HepG2 (cell line): Measurements from ENCODE around the gene PRDX4. TPM values are rescaled to one million over a fixed set of nuclear protein-coding genes. Genes with fewer than 3 reads are reported as not detected.
A peak's percentile ranks its signal among the peaks of the same experiment; 100 is the strongest.

Experiments used
- ATAC-seq: fragments of 200-7000 bp; cut with Tn5 transposase; 3 replicates; pipeline ENCODE4 v1.9.1; 2020; ENCODE audit warnings: mild to moderate bottlenecking, moderate library complexity
- BruUV-seq: library from RNA; stranded (reverse); fragments of 400-500 nt; replicated peaks from 2 replicates; lab custom pipeline; 2021; lab: Mats Ljungman, UMichigan
- CTCF ChIA-PET: fragments of 300-600 bp; formaldehyde crosslinking; extraction: SDS; loops from one replicate; lab custom pipeline; 2021; ENCODE audit warnings: low total read pairs, inconsistent platforms, low intra/inter-chr PET ratio; lab: Yijun Ruan, JAX
- POLR2A ChIA-PET: fragments of 350-600 bp; sonication (Branson Sonifier 250); formaldehyde crosslinking; loops from one replicate; lab custom pipeline; 2020; ENCODE audit warnings: antibody characterized with exemption, inconsistent platforms; lab: Yijun Ruan, JAX
- DNase-seq: peaks from one replicate; pipeline ENCODE4 v3.0.0-alpha.2; 2015; ENCODE audit warnings: low spot score
- FAIRE-seq: peaks from 3 replicates; lab custom pipeline; 2011; peaks lifted over from hg19 to GRCh38; lab: Jason Lieb, UNC
- H2AFZ ChIP-seq: one replicate; pipeline ENCODE4 v1.6.1; 2011; ENCODE audit warnings: low read length, inconsistent platforms
- H3K27ac ChIP-seq: fragments of 300-600 bp; 3 replicates; pipeline ENCODE4 v1.8.0; 2011; ENCODE audit warnings: mixed run types, mild to moderate bottlenecking, mixed read lengths, low read length, inconsistent platforms; ENCODE audit not compliant: insufficient read depth; ENCODE audit errors: extremely low read length
- H3K27me3 ChIP-seq, 2 experiments: fragments of 200-600 bp in 1 of 2; 2 replicates in 1 of 2; 3 replicates in 1 of 2; pipeline versions ENCODE4 v1.6.0 to v1.8.0; 2011; ENCODE audit warnings: low read length in 2 of 2, mild to moderate bottlenecking in 2 of 2, moderate library complexity in 2 of 2, inconsistent platforms in 1 of 2; ENCODE audit not compliant: insufficient read depth in 2 of 2, control insufficient read depth in 1 of 2
- H3K36me3 ChIP-seq, 2 experiments: fragments of 200-600 bp in 1 of 2; replicated peaks in 1 of 2; 2 replicates in 1 of 2; 3 replicates in 1 of 2; pipeline versions ENCODE4 v1.5.1 to v1.8.0; 2011; ENCODE audit warnings: low read length in 2 of 2, inconsistent platforms in 1 of 2; ENCODE audit not compliant: insufficient read depth in 2 of 2, control insufficient read depth in 1 of 2
- H3K4me1 ChIP-seq: 2 replicates; pipeline ENCODE4 v1.5.1; 2012; ENCODE audit warnings: low read length, inconsistent platforms; ENCODE audit not compliant: insufficient read depth
- H3K4me2 ChIP-seq: 2 replicates; pipeline ENCODE4 v1.6.0; 2011; ENCODE audit warnings: low read depth, low read length, inconsistent platforms
- H3K4me3 ChIP-seq, 3 experiments: fragments of 200-600 bp in 1 of 3; sonication (generic), shearing (Covaris generic) in 1 of 3; replicated peaks in 1 of 3; 2 replicates each; pipeline ENCODE4 v1.5.1; 2011 to 2016; ENCODE audit warnings: low read length in 3 of 3, inconsistent platforms in 2 of 3, low read depth in 2 of 3, mild to moderate bottlenecking in 2 of 3, control low read depth in 1 of 3, mixed read lengths in 1 of 3; ENCODE audit not compliant: insufficient read depth in 1 of 3
- H3K79me2 ChIP-seq: one replicate; pipeline ENCODE4 v1.6.1; 2011; ENCODE audit warnings: low read length, inconsistent platforms; ENCODE audit not compliant: insufficient read depth
- H3K9ac ChIP-seq: 2 replicates; pipeline ENCODE4 v1.6.0; 2011; ENCODE audit warnings: mild to moderate bottlenecking, low read depth, low read length, inconsistent platforms; ENCODE audit not compliant: insufficient read depth
- H3K9me3 ChIP-seq: 2 replicates; pipeline ENCODE4 v1.5.1; 2012; ENCODE audit warnings: mild to moderate bottlenecking, low read length
- H4K20me1 ChIP-seq: 2 replicates; pipeline ENCODE4 v1.6.0; 2011; ENCODE audit warnings: inconsistent platforms, mild to moderate bottlenecking, low read length, moderate library complexity; ENCODE audit not compliant: insufficient read depth
- BRCA1 ChIP-seq: sonication (generic); formaldehyde crosslinking; IDR thresholded peaks from 2 replicates; pipeline ENCODE4 v1.4.0; 2020; ENCODE audit warnings: missing genetic modification reagents
- DNMT3B ChIP-seq: conservative IDR thresholded peaks from 2 replicates; pipeline ENCODE4 v1.6.1; 2016; ENCODE audit warnings: missing biosample characterization, control low read depth
- MLLT10 ChIP-seq: sonication (generic); formaldehyde crosslinking; IDR thresholded peaks from 2 replicates; pipeline ENCODE4 v1.4.0; 2020; ENCODE audit warnings: missing genetic modification reagents
- SAP130 ChIP-seq: IDR thresholded peaks from 2 replicates; pipeline ENCODE4 v1.6.1; 2016; ENCODE audit warnings: low read depth
- STAG1 ChIP-seq: sonication (generic); formaldehyde crosslinking; IDR thresholded peaks from 2 replicates; pipeline ENCODE4 v1.4.0; 2020; ENCODE audit warnings: missing genetic modification reagents
- XRCC5 ChIP-seq: fragments of 200-400 bp; formaldehyde crosslinking; optimal IDR thresholded peaks from 2 replicates; pipeline ENCODE3; 2017; ENCODE audit warnings: mild to moderate bottlenecking, low read length
- ZNF260 ChIP-seq: sonication (generic); formaldehyde crosslinking; IDR thresholded peaks from 2 replicates; pipeline ENCODE4 v1.4.0; 2020; ENCODE audit warnings: missing genetic modification reagents, low read depth, mild to moderate bottlenecking, borderline replicate concordance
- ZNF703 ChIP-seq: sonication (generic); formaldehyde crosslinking; IDR thresholded peaks from 2 replicates; pipeline ENCODE4 v1.5.1; 2020; ENCODE audit warnings: missing genetic modification reagents, mild to moderate bottlenecking, moderate library complexity, borderline replicate concordance
- WGBS: methylation state at CpG from one replicate; pipeline ENCODE4 v1.1.6; 2017; ENCODE audit warnings: low lambda C conversion rate; 5-methylcytosine and 5-hydroxymethylcytosine counted together
- in situ Hi-C: cut with HindIII; loops from 2 replicates; pipeline ENCODE4 v1.10.0; 2017; ENCODE audit warnings: low pct_unique_long_range_greater_than_20kb; ENCODE audit not compliant: extremely low pct_ligation_motif_present
- intact Hi-C: fragments of 100-400 bp; cut with micrococcal nuclease; formaldehyde crosslinking; loops from one replicate; pipeline ENCODE4 v1.10.0; 2022; ENCODE audit not compliant: unreplicated experiment
- polyA plus RNA-seq, 8 experiments: library from polyadenylated mRNA; depleted of rRNA in 3 of 8; stranded (reverse) in 7 of 8; unstranded in 1 of 8; fragments of >200 nt; fragmentation: Illumina TruSeq in 4 of 8; extraction: Trizol in 4 of 8; gene quantifications; 2 replicates each; pipeline versions ENCODE4 v1.2.1 to v1.2.3, GENCODE V29; 2011 to 2016; ENCODE audit warnings: low read depth in 4 of 8, missing spikeins in 1 of 8, mixed read lengths in 1 of 8; ENCODE audit not compliant: insufficient read depth in 1 of 8
- total RNA-seq, 5 experiments: library from RNA; depleted of rRNA; stranded (reverse); fragments of >200 nt; fragmentation: Illumina TruSeq; extraction: Trizol; gene quantifications; 2 replicates each; pipeline ENCODE4 v1.2.3, GENCODE V29; 2016; ENCODE audit warnings: low read depth in 1 of 5
- TF ChIP-seq, protein P1 (sequence below): sonication (generic); formaldehyde crosslinking; IDR thresholded peaks from 2 replicates; pipeline ENCODE4 v1.5.0; 2020; ENCODE audit warnings: mild to moderate bottlenecking, missing genetic modification reagents, moderate library complexity

Gene PRDX4
- total and polyA plus RNA-seq, 2 of the 13 experiments (the other 11 are each of a cell fraction or from before 2014, with no cell fraction given), result 217 to 252 TPM

DNA sequence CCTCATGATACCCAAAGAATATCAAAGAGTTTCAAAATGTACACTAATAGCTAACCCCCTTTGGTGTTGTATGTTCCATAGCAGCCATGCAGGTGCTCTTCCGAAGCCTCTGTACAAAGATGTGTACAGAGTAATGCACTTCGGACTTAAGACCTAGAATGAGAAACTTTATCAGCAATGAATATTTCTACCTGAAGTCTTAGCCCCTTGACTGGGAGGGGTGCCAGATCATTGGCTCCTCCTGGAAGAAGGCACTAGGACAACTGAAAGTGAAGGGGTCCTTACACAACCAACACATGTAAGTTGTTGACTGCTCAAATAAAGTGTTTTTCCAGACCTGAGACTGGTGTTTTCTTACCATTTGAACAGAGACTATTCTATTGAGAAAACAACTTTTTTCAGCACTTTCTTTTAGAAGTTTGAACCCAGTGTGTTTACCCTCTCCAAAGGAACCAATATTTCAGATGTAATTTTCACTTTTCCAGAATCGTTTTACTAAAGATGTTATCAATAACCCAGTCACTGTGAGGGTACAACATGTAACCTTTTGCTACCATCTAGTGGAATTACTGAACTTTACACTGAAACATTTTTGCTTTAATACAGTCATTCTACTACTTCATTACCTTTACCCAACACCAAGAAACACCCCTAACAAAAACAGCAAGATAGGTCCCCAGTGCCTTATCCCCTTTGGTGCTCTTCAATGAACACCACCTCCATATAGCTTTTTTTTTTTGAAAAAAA, 33.3 kb upstream of the PRDX4 start:
- Histone ChIP-seq H3K4me3 (no peak overlapping the region), H3K79me2 (no peaks in the 10 kb centered on the region), H3K27me3 (no peaks in the 10 kb centered on the region), H2AFZ (no peak overlapping the region), H3K9ac (no peak overlapping the region), H3K4me1 (no peaks in the 10 kb centered on the region), H3K27ac (no peak overlapping the region), H3K9me3 (no peaks in the 10 kb centered on the region), H3K36me3 (no peaks in the 10 kb centered on the region), H4K20me1 (no peaks in the 10 kb centered on the region), H3K4me2 (no peak overlapping the region)
- POLR2A ChIA-PET, result no interaction called here
- in situ Hi-C loops, result no loop called here
- ATAC-seq (no peak), DNase-seq (no peak), FAIRE-seq (no peak)
- WGBS, result 0% methylated on average over 3 of the region's 3 CpGs
- CTCF ChIA-PET, result no interaction called here
- BruUV-seq, result no TSS peak
- intact Hi-C loops, result no loop called here
- TF ChIP-seq, protein P1, sequence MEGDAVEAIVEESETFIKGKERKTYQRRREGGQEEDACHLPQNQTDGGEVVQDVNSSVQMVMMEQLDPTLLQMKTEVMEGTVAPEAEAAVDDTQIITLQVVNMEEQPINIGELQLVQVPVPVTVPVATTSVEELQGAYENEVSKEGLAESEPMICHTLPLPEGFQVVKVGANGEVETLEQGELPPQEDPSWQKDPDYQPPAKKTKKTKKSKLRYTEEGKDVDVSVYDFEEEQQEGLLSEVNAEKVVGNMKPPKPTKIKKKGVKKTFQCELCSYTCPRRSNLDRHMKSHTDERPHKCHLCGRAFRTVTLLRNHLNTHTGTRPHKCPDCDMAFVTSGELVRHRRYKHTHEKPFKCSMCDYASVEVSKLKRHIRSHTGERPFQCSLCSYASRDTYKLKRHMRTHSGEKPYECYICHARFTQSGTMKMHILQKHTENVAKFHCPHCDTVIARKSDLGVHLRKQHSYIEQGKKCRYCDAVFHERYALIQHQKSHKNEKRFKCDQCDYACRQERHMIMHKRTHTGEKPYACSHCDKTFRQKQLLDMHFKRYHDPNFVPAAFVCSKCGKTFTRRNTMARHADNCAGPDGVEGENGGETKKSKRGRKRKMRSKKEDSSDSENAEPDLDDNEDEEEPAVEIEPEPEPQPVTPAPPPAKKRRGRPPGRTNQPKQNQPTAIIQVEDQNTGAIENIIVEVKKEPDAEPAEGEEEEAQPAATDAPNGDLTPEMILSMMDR, result peak; percentile 16; the same call in 1 of the 2 replicates
- no peak for TF ChIP-seq XRCC5
- TF ChIP-seq STAG1 (CRISPR knock-in tag), result peak; percentile 37

DNA sequence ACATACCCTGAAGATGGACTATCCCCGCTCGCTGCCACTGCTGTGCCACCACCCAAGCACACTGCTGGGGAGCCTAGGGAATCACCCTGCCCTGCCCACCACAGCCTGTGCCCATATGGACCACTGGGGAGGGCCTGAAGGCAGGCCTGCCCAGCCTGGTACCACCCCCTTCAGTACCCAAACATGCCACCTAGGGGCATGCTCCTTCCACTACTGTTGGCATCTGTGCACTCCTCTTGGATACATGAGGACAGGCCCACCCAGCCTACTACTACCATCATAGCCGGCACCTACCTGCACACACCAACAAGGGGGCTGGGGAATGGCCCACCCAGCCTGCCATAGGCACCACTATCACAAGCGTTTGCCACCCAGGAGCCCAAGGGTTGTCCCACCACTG, 30.1 kb upstream of the PRDX4 start:
- in situ Hi-C loops, result no loop called here
- Histone ChIP-seq H4K20me1 (no peaks in the 10 kb centered on the region), H3K79me2 (no peaks in the 10 kb centered on the region), H3K27ac (no peak overlapping the region), H2AFZ (no peak overlapping the region), H3K9ac (no peak overlapping the region), H3K36me3 (no peaks in the 10 kb centered on the region), H3K9me3 (no peaks in the 10 kb centered on the region), H3K27me3 (no peaks in the 10 kb centered on the region), H3K4me3 (no peak overlapping the region), H3K4me2 (no peak overlapping the region)
- intact Hi-C loops, result no loop called here
- BruUV-seq, result no TSS peak
- CTCF ChIA-PET, result no interaction called here
- no CpG with 5 or more reads among the region's 4 CpGs for WGBS
- TF ChIP-seq ZNF260 (CRISPR knock-in tag), result no peak
- TF ChIP-seq SAP130 (CRISPR knock-in tag), result no peak
- no peak for TF ChIP-seq BRCA1 (CRISPR knock-in tag)
- TF ChIP-seq MLLT10 (CRISPR knock-in tag), result no peak
- TF ChIP-seq ZNF703 (CRISPR knock-in tag), result no peak
- no peak for TF ChIP-seq DNMT3B (CRISPR knock-in tag)
- TF ChIP-seq, all 625 proteins: peak for 0
- POLR2A ChIA-PET, result no interaction called here
- ATAC-seq, result no peak
- FAIRE-seq, result no peak
- H3K4me1 ChIP-seq, result no peaks in the 10 kb centered on the region
- no peak for DNase-seq
